Stimulated activated CD4-positive, alpha-beta T cell treated with anti-CD3 and anti-CD28 coated beads, TNF-alpha, amount 100 ng/mL, for 24 hours (primary cell): ENCODE measurements around the gene OR6S1.
A peak's percentile ranks its signal among the peaks of the same experiment; 100 is the strongest.
"Not testable (repeated sequence)": the region's sequence is repeated elsewhere in the genome, so short reads cannot be mapped to it uniquely, and the experiment has no call there.

Source experiments
- DNase-seq, 3 experiments: peaks; one replicate each; pipeline ENCODE4 v3.0.0-alpha.2; 2020; ENCODE audit warnings: low read depth in 3 of 3

OR6S1 gene

GRCh38 chr14:20668969-20669368 lies 27.5 kb upstream of the OR6S1 start:
- DNase-seq: no peak

- no peak for DNase-seq
These were observed 26.5 kb upstream of the OR6S1 start for GRCh38 chr14:20667957-20668356.

GRCh38 chr14:20666400-20666961 lies 25.0 kb upstream of the OR6S1 start:
- not testable (repeated sequence) for DNase-seq

GRCh38 chr14:20662968-20663732 lies 21.7 kb upstream of the OR6S1 start:
- peak; percentile 64 to 89 (median 67) for DNase-seq

- DNase-seq: no peak
These were observed 19.7 kb upstream of the OR6S1 start for GRCh38 chr14:20661197-20661596.

GRCh38 chr14:20659813-20660395 lies 18.4 kb upstream of the OR6S1 start:
- no peak for DNase-seq

GRCh38 chr14:20659336-20659735 lies 17.8 kb upstream of the OR6S1 start:
- no peak for DNase-seq

GRCh38 chr14:20658246-20658645 lies 16.8 kb upstream of the OR6S1 start:
- no peak for DNase-seq

GRCh38 chr14:20657216-20658211 lies 16.0 kb upstream of the OR6S1 start:
- DNase-seq: peak in 1 of 3 experiments; percentile 32

- no peak for DNase-seq
These were observed 14.8 kb upstream of the OR6S1 start for GRCh38 chr14:20656274-20656673.

GRCh38 chr14:20655851-20656250 lies 14.4 kb upstream of the OR6S1 start:
- DNase-seq: no peak

- peak in 2 of 3 experiments; percentile 46 to 73 for DNase-seq
These were observed 11.8 kb upstream of the OR6S1 start for GRCh38 chr14:20652996-20653975.

- no peak for DNase-seq
These were observed 4.0 kb upstream of the OR6S1 start for GRCh38 chr14:20645481-20645880.

- DNase-seq: no peak
These were observed 3.0 kb upstream of the OR6S1 start for GRCh38 chr14:20644520-20644919.

- not testable (repeated sequence) for DNase-seq
These were observed 1.3 kb upstream of the OR6S1 start for GRCh38 chr14:20642755-20643154.

- DNase-seq: no peak
These were observed 691 bp upstream of the OR6S1 start for GRCh38 chr14:20642182-20642581.

GRCh38 chr14:20632831-20633691 lies 8.4 kb downstream of the OR6S1 start:
- DNase-seq: peak in 2 of 3 experiments; percentile 49 to 69

GRCh38 chr14:20632448-20632830 lies 9.1 kb downstream of the OR6S1 start:
- DNase-seq: no peak

- no peak for DNase-seq
These were observed 9.6 kb downstream of the OR6S1 start for GRCh38 chr14:20631880-20632389.
